SK-N-SH (cell line): Measurements from ENCODE around the gene MPP3. TPM values are rescaled to one million over a fixed set of nuclear protein-coding genes. Genes with fewer than 3 reads are reported as not detected.

Source experiments
- CTCF ChIA-PET: fragments of 300-600, 350-600 bp; formaldehyde crosslinking; extraction: SDS; loops from one replicate; lab custom pipeline; 2021; lab: Yijun Ruan, JAX
- POLR2A ChIA-PET: fragments of 350-600 bp; sonication (Branson Sonifier 250); formaldehyde crosslinking; extraction: SDS; loops from one replicate; lab custom pipeline; 2020; ENCODE audit warnings: antibody characterized with exemption, inconsistent platforms; lab: Yijun Ruan, JAX
- DNase-seq: peaks from one replicate; pipeline ENCODE4 v3.0.0; 2012
- H2AFZ ChIP-seq: fragments of 200-600 bp; sonication (generic); 2 replicates; pipeline ENCODE4 v1.8.1; 2016; ENCODE audit warnings: antibody characterized with exemption, mild to moderate bottlenecking, low read depth
- H3F3A ChIP-seq: fragments of 200-600 bp; sonication (generic); replicated peaks from 2 replicates; pipeline ENCODE3; 2016; ENCODE audit warnings: antibody characterized with exemption, mild to moderate bottlenecking; ENCODE audit not compliant: insufficient read depth
- H3K27ac ChIP-seq, 2 experiments: fragments of 200-500 bp in 1 of 2; fragments of 200-600 bp in 1 of 2; sonication (Bioruptor generic) in 1 of 2; sonication (generic), shearing (Covaris generic) in 1 of 2; 2 replicates each; pipeline versions ENCODE4 v1.5.1 to v1.6.1; 2014 to 2016; ENCODE audit warnings: low read depth in 2 of 2, inconsistent platforms in 1 of 2, low read length in 1 of 2, mild to moderate bottlenecking in 1 of 2, mixed read lengths in 1 of 2
- H3K27me3 ChIP-seq: fragments of 200-600 bp; sonication (generic), shearing (Covaris generic); 2 replicates; pipeline ENCODE4 v1.6.1; 2016; ENCODE audit warnings: mixed run types; ENCODE audit not compliant: insufficient read depth
- H3K36me3 ChIP-seq, 2 experiments: fragments of 200-500 bp in 1 of 2; fragments of 200-600 bp in 1 of 2; sonication (Bioruptor generic) in 1 of 2; sonication (generic) in 1 of 2; replicated peaks in 1 of 2; 2 replicates each; pipeline versions ENCODE3 to v1.5.1; 2014 to 2016; ENCODE audit warnings: low read length in 1 of 2, mild to moderate bottlenecking in 1 of 2; ENCODE audit not compliant: insufficient read depth in 2 of 2, control insufficient read depth in 1 of 2
- H3K4me1 ChIP-seq, 2 experiments: fragments of 200-500 bp in 1 of 2; fragments of 200-600 bp in 1 of 2; sonication (Bioruptor generic) in 1 of 2; sonication (generic), shearing (Covaris generic) in 1 of 2; 2 replicates each; pipeline versions ENCODE4 v1.5.1 to v1.6.1; 2014 to 2016; ENCODE audit warnings: low read depth in 1 of 2, low read length in 1 of 2, mixed run types in 1 of 2; ENCODE audit not compliant: insufficient read depth in 2 of 2, control insufficient read depth in 1 of 2
- H3K4me2 ChIP-seq: fragments of 200-600 bp; sonication (generic), shearing (Covaris generic); 2 replicates; pipeline ENCODE4 v1.6.1; 2017; ENCODE audit warnings: mixed run types
- H3K4me3 ChIP-seq, 2 experiments: fragments of 200-500 bp in 1 of 2; fragments of 200-600 bp in 1 of 2; sonication (Bioruptor generic) in 1 of 2; sonication (generic), shearing (Covaris generic) in 1 of 2; 2 replicates each; pipeline versions ENCODE4 v1.5.1 to v1.8.1; 2014 to 2016; ENCODE audit warnings: low read depth in 2 of 2, inconsistent platforms in 1 of 2, low read length in 1 of 2, mild to moderate bottlenecking in 1 of 2, mixed read lengths in 1 of 2, moderate library complexity in 1 of 2
- H3K79me2 ChIP-seq: fragments of 200-600 bp; sonication (generic); 2 replicates; pipeline ENCODE4 v1.8.1; 2017; ENCODE audit warnings: mild to moderate bottlenecking; ENCODE audit not compliant: insufficient read depth
- H3K9ac ChIP-seq: fragments of 200-600 bp; sonication (generic); 2 replicates; pipeline ENCODE4 v1.6.1; 2017; ENCODE audit warnings: mixed run types
- H3K9me2 ChIP-seq: fragments of 200-600 bp; sonication (generic); 2 replicates; pipeline ENCODE4 v1.6.1; 2017; ENCODE audit warnings: mixed run types
- H3K9me3 ChIP-seq: fragments of 200-600 bp; sonication (generic); 2 replicates; pipeline ENCODE4 v1.6.1; 2017; ENCODE audit warnings: mixed run types, mild to moderate bottlenecking, moderate library complexity
- H4K20me1 ChIP-seq: fragments of 200-600 bp; sonication (generic); 2 replicates; pipeline ENCODE4 v1.6.1; 2017; ENCODE audit warnings: mild to moderate bottlenecking, mixed run types; ENCODE audit not compliant: insufficient read depth
- CHD2 ChIP-seq: fragments of 150-350 bp; IDR thresholded peaks from 2 replicates; pipeline ENCODE4 v1.6.1; 2018; ENCODE audit warnings: low read length; ENCODE audit not compliant: partially characterized antibody
- ELF1 ChIP-seq: IDR thresholded peaks from 2 replicates; pipeline ENCODE4 v1.4.0; 2012
- GABPA ChIP-seq: IDR thresholded peaks from 2 replicates; pipeline ENCODE4 v1.4.0; 2012; ENCODE audit warnings: low read depth, mild to moderate bottlenecking
- GATA2 ChIP-seq: sonication (generic); formaldehyde crosslinking; IDR thresholded peaks from 2 replicates; pipeline ENCODE4 v1.5.0; 2020; ENCODE audit warnings: mild to moderate bottlenecking, missing genetic modification reagents
- JUND ChIP-seq: IDR thresholded peaks from 2 replicates; pipeline ENCODE4 v1.4.0; 2012
- MEF2A ChIP-seq: IDR thresholded peaks from 2 replicates; pipeline ENCODE4 v1.4.0; 2012; ENCODE audit warnings: low read depth, borderline replicate concordance
- MXI1 ChIP-seq: IDR thresholded peaks from 2 replicates; pipeline ENCODE4 v1.6.1; 2012; ENCODE audit warnings: mild to moderate bottlenecking, low read depth, low read length, improper control_type of control experiment
- NFIC ChIP-seq: IDR thresholded peaks from 2 replicates; pipeline ENCODE4 v1.4.0; 2012; ENCODE audit warnings: borderline replicate concordance
- POLR2AphosphoS5 ChIP-seq: IDR thresholded peaks from 2 replicates; pipeline ENCODE4 v1.6.1; 2012; ENCODE audit warnings: low read depth, low read length
- TAF1 ChIP-seq: IDR thresholded peaks from 2 replicates; pipeline ENCODE4 v1.6.1; 2012; ENCODE audit warnings: low read depth, mild to moderate bottlenecking, low read length, moderate library complexity, borderline replicate concordance
- TEAD4 ChIP-seq: IDR thresholded peaks from 2 replicates; pipeline ENCODE4 v1.4.0; 2012; ENCODE audit warnings: mild to moderate bottlenecking, borderline replicate concordance; ENCODE audit not compliant: insufficient read depth
- YY1 ChIP-seq: IDR thresholded peaks from 2 replicates; pipeline ENCODE4 v1.4.0; 2012; ENCODE audit warnings: low read depth, mild to moderate bottlenecking
- WGBS: methylation state at CpG from one replicate; pipeline ENCODE4 v1.1.6; 2017; ENCODE audit warnings: low lambda C conversion rate; 5-methylcytosine and 5-hydroxymethylcytosine counted together
- polyA plus RNA-seq, 3 experiments: library from polyadenylated mRNA; depleted of rRNA; stranded (reverse); fragments of >200 nt; gene quantifications; 2 replicates each; pipeline ENCODE4 v1.2.3, GENCODE V29; 2012
- TF ChIP-seq, protein P1 (sequence below): fragments of 150-350 bp; IDR thresholded peaks from 2 replicates; pipeline ENCODE4 v1.6.1; 2017; ENCODE audit warnings: antibody characterized with exemption, low read length, low read depth, borderline replicate concordance
- TF ChIP-seq, protein P2 (sequence below): IDR thresholded peaks from 2 replicates; pipeline ENCODE4; 2012

MPP3 gene
- polyA plus RNA-seq, 1 of the 3 experiments (the other 2 are of a cell fraction): 14.1 TPM

DNA sequence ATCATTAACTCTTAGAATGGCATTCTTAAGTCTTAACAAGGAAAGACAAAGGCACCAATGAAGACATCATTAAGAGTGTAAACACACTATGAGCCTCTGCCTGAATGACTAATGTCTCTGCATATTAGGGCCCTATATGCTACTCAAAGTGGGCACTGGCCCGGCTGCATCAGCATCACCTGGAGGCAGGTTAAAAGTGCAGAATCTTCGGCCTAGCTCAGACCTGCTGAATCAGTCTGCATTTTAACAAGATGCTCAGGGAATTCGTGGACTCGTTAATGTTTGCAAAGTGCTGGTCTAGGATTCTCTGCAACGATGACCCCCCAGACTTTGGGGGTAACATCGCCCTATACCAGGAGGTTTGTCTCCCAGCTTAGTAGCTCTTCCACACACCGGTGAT is 6.7 kb downstream of the MPP3 start:
- WGBS: 97% methylated on average over 7 of the region's 7 CpGs
- CTCF ChIA-PET: interaction anchor here (1.2 to 1.6 kb wide), 3 partner anchors 9 to 52 kb away, joined by 3 to 5 read pairs (median 3); partner anchors contain the start of gene CFAP97D1
- no peaks in the 10 kb centered on the region for H3K9me2 ChIP-seq
- POLR2A ChIA-PET: interaction anchor here (0.8 kb wide), 1 partner anchor 11 kb away, joined by 4 read pairs; no protein-coding TSS in a partner anchor
- H3K27ac ChIP-seq: no peak overlapping the region
- TF ChIP-seq NFIC (no peak), YY1 (no peak), MEF2A (no peak), GATA2 (CRISPR knock-in tag) (no peak)
- H3K4me3 ChIP-seq: no peak overlapping the region
- peaks cover 0 to 5% of the 10 kb centered on the region in 2 experiments; a peak in 1 of 4 replicates for H3K4me1 ChIP-seq
- no peaks in the 10 kb centered on the region for H4K20me1 ChIP-seq
- H3F3A ChIP-seq: no peaks in the 10 kb centered on the region
- no peaks in the 10 kb centered on the region for H3K9me3 ChIP-seq
- H3K9ac ChIP-seq: no peak overlapping the region
- H3K79me2 ChIP-seq: no peaks in the 10 kb centered on the region; the same call in 1 of the 2 replicates
- H3K27me3 ChIP-seq: no peaks in the 10 kb centered on the region
- DNase-seq: no peak
- H3K36me3 ChIP-seq: peaks cover 23 to 37% of the 10 kb centered on the region in 2 experiments
- H3K4me2 ChIP-seq: no peak overlapping the region
- no peak overlapping the region for H2AFZ ChIP-seq

DNA sequence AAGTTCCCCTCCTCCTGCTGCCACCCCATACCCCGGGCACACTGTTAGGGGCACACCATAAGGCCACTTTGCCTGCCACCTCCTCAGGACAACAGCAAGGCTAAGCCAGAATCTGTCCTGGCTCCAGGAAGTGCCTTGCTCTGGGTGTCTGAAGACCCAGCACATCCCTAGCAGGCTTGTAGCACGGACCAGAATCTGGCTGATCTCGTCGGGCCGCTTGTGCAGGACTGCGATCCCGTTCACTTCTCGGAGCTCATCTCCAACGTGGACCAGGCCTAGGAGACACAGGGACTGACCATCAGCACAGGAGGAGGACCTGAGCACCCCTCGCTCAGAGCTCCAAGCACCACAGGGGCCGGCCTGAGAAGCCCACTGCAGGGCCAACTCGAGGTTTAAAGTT is 7.4 kb downstream of the MPP3 start:
- H3K9ac ChIP-seq: no peak overlapping the region
- WGBS: 97% methylated on average over 8 of the region's 12 CpGs
- H4K20me1 ChIP-seq: no peaks in the 10 kb centered on the region
- no peak overlapping the region for H3K4me2 ChIP-seq
- POLR2A ChIA-PET: no interaction called here
- DNase-seq: no peak
- peaks cover 0 to 5% of the 10 kb centered on the region in 2 experiments; a peak in 1 of 4 replicates for H3K4me1 ChIP-seq
- H3K79me2 ChIP-seq: no peaks in the 10 kb centered on the region
- H3F3A ChIP-seq: no peaks in the 10 kb centered on the region
- H3K36me3 ChIP-seq: peaks cover 19 to 33% of the 10 kb centered on the region in 2 experiments
- H3K9me3 ChIP-seq: no peaks in the 10 kb centered on the region
- CTCF ChIA-PET: interaction anchor here (1.5 to 1.6 kb wide), 2 partner anchors 8 to 53 kb away, joined by 3 to 5 read pairs; no protein-coding TSS in a partner anchor
- no peaks in the 10 kb centered on the region for H3K27me3 ChIP-seq
- no peaks in the 10 kb centered on the region for H3K9me2 ChIP-seq
- no peak overlapping the region for H2AFZ ChIP-seq
- no peak overlapping the region for H3K27ac ChIP-seq
- H3K4me3 ChIP-seq: no peak overlapping the region
- TF ChIP-seq ELF1 (no peak), TAF1 (no peak), CHD2 (no peak), POLR2AphosphoS5 (no peak), TEAD4 (no peak), GABPA (no peak), MXI1 (no peak), GATA2 (CRISPR knock-in tag) (no peak), JUND (no peak), NFIC (no peak)
- TF ChIP-seq, protein P1, sequence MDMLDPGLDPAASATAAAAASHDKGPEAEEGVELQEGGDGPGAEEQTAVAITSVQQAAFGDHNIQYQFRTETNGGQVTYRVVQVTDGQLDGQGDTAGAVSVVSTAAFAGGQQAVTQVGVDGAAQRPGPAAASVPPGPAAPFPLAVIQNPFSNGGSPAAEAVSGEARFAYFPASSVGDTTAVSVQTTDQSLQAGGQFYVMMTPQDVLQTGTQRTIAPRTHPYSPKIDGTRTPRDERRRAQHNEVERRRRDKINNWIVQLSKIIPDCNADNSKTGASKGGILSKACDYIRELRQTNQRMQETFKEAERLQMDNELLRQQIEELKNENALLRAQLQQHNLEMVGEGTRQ: no peak
- TF ChIP-seq, protein P2, sequence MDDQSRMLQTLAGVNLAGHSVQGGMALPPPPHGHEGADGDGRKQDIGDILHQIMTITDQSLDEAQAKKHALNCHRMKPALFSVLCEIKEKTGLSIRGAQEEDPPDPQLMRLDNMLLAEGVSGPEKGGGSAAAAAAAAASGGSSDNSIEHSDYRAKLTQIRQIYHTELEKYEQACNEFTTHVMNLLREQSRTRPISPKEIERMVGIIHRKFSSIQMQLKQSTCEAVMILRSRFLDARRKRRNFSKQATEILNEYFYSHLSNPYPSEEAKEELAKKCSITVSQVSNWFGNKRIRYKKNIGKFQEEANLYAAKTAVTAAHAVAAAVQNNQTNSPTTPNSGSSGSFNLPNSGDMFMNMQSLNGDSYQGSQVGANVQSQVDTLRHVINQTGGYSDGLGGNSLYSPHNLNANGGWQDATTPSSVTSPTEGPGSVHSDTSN: no peak
- TF ChIP-seq, all 33 proteins: peak for 0
